Muscle of leg (tissue), 11 donors: ENCODE results near the gene WDR59. TPM values are rescaled to one million over a fixed set of nuclear protein-coding genes. Genes with fewer than 3 reads are reported as not detected.
"Not testable (repeated sequence)": the region's sequence is repeated elsewhere in the genome, so short reads cannot be mapped to it uniquely, and the experiment has no call there.

Source experiments
- DNase-seq: peaks from one replicate; pipeline ENCODE4 v3.0.0; 2013
- H3K27ac ChIP-seq: one replicate; pipeline ENCODE4 v1.5.1; 2013; ENCODE audit warnings: mild to moderate bottlenecking, low read length, control low read depth
- H3K27me3 ChIP-seq: one replicate; pipeline ENCODE4 v1.6.1; 2013; ENCODE audit warnings: low read length; ENCODE audit not compliant: control insufficient read depth, insufficient read depth
- H3K36me3 ChIP-seq: one replicate; pipeline ENCODE4 v1.6.1; 2013; ENCODE audit warnings: low read length; ENCODE audit not compliant: control insufficient read depth, insufficient read depth
- H3K4me1 ChIP-seq: one replicate; pipeline ENCODE4 v1.6.1; 2013; ENCODE audit warnings: low read length; ENCODE audit not compliant: control insufficient read depth, insufficient read depth
- H3K4me3 ChIP-seq: one replicate; pipeline ENCODE4 v1.5.1; 2013; ENCODE audit warnings: low read length, control low read depth
- H3K9me3 ChIP-seq: replicated peaks from 2 replicates; pipeline ENCODE4 v1.6.1; 2013; ENCODE audit warnings: low read depth, low read length; ENCODE audit not compliant: control insufficient read depth
- WGBS: methylation state at CpG from one replicate; pipeline ENCODE4 v1.1.5; 2013; ENCODE audit warnings: missing lambda C conversion rate; ENCODE audit not compliant: insufficient coverage; 5-methylcytosine and 5-hydroxymethylcytosine counted together
- polyA plus RNA-seq, 8 donors: library from polyadenylated mRNA; unstranded; fragments of 120-200 nt; gene quantifications; one replicate each; pipeline versions ENCODE4 v1.2.1 to v1.2.3, GENCODE V29; 2013; ENCODE audit warnings: inconsistent platforms in 1 of 8, low replicate concordance in 1 of 8; ENCODE audit not compliant: insufficient read length in 8 of 8, insufficient read depth in 1 of 8
- total RNA-seq: library from RNA; stranded (reverse); fragments of 120-200 nt; gene quantifications from one replicate; pipeline ENCODE4 v1.2.4, GENCODE V29; 2013

WDR59 gene
- total and polyA plus RNA-seq, 9 donors: 22.3 to 61.7 (median 43.0) TPM

DNA sequence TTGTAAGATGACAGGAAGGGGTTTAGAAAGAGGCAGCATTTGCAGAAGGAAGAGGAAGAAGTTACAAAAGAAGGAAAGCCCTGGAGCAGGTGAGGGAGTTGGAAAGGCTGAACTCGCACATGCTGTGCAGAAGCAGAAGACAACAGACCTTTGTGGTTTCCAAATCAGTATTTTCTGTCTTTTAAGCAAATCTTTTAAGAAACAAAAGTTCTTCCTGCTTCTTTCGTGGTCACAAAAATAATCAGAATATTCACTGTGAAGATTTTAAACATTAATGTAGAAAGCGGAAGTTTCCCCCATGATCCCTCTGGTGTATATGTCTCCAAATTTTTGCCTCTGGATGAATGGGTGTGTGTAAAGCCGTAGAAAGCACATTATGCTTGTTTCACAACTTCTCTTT is 39.7 kb upstream of the WDR59 start:
- peak; percentile 45 for DNase-seq
- Histone ChIP-seq H3K4me1 (peaks cover 2% of the 10 kb centered on the region), H3K36me3 (no peaks in the 10 kb centered on the region), H3K27me3 (no peaks in the 10 kb centered on the region), H3K27ac (no peak overlapping the region), H3K4me3 (no peak overlapping the region), H3K9me3 (peaks cover 10% of the 10 kb centered on the region)
- no CpG with 5 or more reads among the region's 4 CpGs for WGBS

DNA sequence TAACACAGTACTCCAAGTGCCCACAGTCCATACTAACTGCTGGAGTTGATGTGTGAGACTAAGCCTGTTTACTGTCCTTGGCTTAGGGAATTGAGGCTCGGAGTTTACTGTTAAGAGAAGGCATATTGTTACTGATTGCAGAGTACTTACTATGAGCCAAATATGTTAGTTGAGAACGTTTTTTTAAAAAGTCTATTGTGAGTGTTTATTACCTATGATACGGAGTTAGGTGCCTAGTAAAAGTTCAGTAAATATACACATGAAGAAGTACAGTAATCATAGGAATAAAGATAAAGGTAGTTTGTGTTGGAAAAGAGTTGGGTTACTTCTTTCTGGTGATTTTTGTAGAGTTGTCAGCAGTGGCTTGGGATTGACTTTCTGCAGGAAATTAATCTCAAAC is 39.3 kb upstream of the WDR59 start:
- H3K36me3 ChIP-seq: no peaks in the 10 kb centered on the region
- H3K4me3 ChIP-seq: no peak overlapping the region
- no peaks in the 10 kb centered on the region for H3K27me3 ChIP-seq
- WGBS: no CpG with 5 or more reads among the region's 3 CpGs
- H3K27ac ChIP-seq: no peak overlapping the region
- peaks cover 2% of the 10 kb centered on the region for H3K4me1 ChIP-seq
- H3K9me3 ChIP-seq: peaks cover 10% of the 10 kb centered on the region
- no peak for DNase-seq

DNA sequence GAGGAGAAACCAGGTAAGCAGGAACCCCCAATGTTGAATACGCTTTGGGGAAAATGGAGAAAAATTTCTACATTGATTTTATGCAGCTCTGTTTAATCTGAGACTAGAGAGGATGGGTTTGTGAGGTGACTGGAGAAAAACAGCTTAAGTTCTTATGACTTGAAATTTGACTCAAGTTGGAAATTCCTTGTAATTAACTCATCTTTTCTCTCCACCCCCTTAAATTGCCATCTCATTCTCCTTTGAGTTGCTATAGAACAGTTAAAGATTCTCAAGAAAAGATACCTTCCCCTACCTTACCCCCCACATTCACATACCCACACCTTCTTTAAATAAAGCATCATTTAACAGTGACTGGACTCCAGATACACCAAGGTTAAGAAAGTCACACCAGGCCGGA is 38.1 kb upstream of the WDR59 start:
- H3K4me1 ChIP-seq: peaks cover 2% of the 10 kb centered on the region
- no peak for DNase-seq
- no peak overlapping the region for H3K27ac ChIP-seq
- no peaks in the 10 kb centered on the region for H3K36me3 ChIP-seq
- H3K4me3 ChIP-seq: no peak overlapping the region
- H3K27me3 ChIP-seq: no peaks in the 10 kb centered on the region
- WGBS: 100% methylated on average over 2 of the region's 2 CpGs
- peaks cover 10% of the 10 kb centered on the region for H3K9me3 ChIP-seq

DNA sequence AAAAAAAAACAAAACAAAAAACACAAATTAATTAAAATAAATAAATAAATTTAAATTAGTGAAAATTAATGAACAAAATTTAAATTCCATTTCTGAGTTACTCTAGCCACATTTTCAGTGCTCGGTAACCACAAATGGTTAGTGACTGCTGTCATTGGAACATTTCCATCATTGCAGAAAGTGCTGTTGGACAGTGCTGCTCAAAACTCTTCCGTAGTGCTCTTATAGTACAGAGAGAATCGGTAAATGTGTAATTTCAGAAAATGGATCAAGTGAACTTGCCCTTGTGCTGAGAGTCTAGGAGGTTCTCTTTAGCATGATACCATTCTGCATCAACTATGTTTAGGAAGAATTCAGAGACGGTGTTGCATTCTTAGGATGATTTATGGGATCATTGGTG is 37.6 kb upstream of the WDR59 start:
- peaks cover 10% of the 10 kb centered on the region for H3K9me3 ChIP-seq
- peaks cover 5% of the 10 kb centered on the region for H3K4me1 ChIP-seq
- no CpG with 5 or more reads among the region's 4 CpGs for WGBS

DNA sequence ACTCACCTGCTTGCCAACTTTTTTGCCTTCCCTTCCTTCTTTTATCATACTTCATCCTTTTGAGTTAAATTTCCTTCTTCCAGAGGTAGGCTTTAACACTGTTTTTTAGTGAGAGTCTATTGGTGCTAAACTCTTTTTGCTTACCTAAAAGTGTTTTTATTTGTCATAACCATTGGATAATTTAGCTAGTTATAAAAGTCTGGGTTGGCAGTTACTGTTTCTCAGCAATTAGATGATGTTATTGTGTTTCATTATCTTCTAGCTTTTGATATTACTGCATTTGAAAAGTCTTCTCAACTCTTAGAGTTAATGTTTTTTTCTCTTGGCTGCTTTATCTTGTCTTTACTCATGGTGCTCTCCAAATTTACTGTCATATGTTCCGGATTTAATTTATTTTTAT is 36.5 kb upstream of the WDR59 start:
- Histone ChIP-seq H3K4me1 (peaks cover 6% of the 10 kb centered on the region), H3K36me3 (no peaks in the 10 kb centered on the region)
- WGBS: no CpG with 5 or more reads among the region's 1 CpG

More for the DNA sequence above, 37.6 kb upstream of the WDR59 start:
- Histone ChIP-seq H3K27me3 (no peaks in the 10 kb centered on the region), H3K27ac (no peak overlapping the region), H3K36me3 (no peaks in the 10 kb centered on the region), H3K4me3 (no peak overlapping the region)
- no peak for DNase-seq

DNA sequence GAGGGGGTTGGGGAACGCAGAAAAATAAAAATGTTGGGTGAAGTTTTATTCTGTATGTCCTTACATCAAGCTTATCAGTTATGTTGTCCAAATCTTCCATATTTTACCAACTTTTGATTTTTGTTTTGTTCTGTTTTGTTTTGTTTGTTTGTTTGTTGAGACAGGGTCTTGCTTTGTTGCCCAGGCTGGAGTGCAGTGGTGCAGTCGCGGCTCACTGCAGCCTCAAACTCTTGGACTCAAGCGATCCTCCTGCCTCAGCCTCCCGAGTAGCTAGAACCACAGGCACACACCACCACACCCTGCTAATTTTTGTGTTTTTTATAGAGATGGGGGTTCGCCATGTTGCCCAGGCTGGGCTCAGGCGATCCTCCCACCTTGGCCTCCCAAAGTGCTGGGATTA is 34.7 kb upstream of the WDR59 start:
- 100% methylated on average over 2 of the region's 7 CpGs for WGBS

More for the DNA sequence above, 36.5 kb upstream of the WDR59 start:
- no peak overlapping the region for H3K4me3 ChIP-seq
- H3K27me3 ChIP-seq: no peaks in the 10 kb centered on the region
- no peak for DNase-seq
- peaks cover 10% of the 10 kb centered on the region for H3K9me3 ChIP-seq
- no peak overlapping the region for H3K27ac ChIP-seq

DNA sequence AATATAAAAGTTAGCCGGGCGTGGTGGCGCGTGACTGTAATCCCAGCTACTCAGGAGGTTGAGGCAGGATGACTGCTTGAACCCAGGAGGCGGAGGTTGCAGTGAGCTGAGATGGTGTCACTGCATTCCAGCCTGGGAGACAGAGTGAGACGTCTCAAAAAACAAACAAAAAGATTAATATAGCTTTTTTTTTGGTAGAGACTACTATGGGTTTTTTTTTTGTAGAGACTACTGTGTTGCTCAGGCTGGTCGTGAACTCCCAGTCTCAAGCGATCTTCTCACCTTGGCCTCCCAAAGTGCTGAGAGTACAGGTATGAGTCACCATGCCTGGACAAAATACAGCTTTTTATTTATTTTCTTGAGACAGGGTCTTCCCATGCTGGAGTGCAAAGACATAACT is 34.1 kb upstream of the WDR59 start:
- H3K9me3 ChIP-seq: peaks cover 10% of the 10 kb centered on the region
- H3K36me3 ChIP-seq: no peaks in the 10 kb centered on the region
- H3K27me3 ChIP-seq: no peaks in the 10 kb centered on the region
- 87% methylated on average over 6 of the region's 8 CpGs for WGBS
- H3K4me1 ChIP-seq: peaks cover 4% of the 10 kb centered on the region
- H3K4me3 ChIP-seq: no peak overlapping the region
- no peak for DNase-seq
- H3K27ac ChIP-seq: no peak overlapping the region

More for the DNA sequence above, 34.7 kb upstream of the WDR59 start:
- Histone ChIP-seq H3K9me3 (peaks cover 10% of the 10 kb centered on the region), H3K27ac (no peak overlapping the region), H3K27me3 (no peaks in the 10 kb centered on the region), H3K4me1 (peaks cover 4% of the 10 kb centered on the region), H3K4me3 (no peak overlapping the region), H3K36me3 (no peaks in the 10 kb centered on the region)
- DNase-seq: no peak

DNA sequence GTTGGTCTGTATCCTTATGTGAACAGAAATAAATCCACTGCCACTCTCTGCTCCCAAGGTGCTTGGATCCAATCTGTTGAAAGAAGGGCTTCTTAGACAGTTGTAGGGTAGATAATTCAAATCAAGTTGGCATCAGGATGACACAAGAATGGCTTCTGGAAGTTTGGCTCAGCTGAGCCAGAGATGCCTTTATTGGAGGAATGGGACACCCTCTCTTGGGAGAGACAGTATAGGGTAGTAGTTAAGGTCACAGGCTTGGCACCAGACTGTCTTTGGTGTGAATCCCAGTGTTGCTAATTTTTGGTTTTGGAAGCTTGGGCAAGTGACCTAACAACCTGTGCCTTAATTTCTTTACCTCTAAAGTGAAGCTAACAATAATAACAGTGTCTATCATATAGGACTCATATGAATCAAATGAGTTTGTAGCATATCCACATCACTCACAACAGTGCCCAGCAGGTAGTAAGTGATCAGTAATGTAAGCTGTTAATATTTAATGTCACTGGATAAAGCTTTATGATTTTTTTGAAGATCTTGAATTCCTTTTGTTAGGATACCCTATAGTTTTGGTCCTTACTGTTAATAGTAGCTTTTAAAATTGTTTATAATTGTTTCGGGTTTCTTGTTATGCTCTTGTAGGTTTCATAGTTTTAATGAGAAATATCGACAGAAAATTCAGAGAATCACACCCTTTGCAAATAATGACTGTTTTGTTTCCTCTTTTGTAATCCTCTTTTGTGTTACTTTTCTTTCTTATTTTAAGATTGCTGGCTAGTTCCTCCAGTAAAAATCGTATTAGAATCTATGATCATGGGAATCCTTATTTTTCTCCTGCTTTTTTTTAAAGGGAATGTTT is 33.0 kb upstream of the WDR59 start:
- H3K4me1 ChIP-seq: peaks cover 4% of the 10 kb centered on the region
- no peak overlapping the region for H3K4me3 ChIP-seq
- WGBS: no CpG with 5 or more reads among the region's 3 CpGs
- H3K27me3 ChIP-seq: no peaks in the 10 kb centered on the region
- H3K9me3 ChIP-seq: peaks cover 10% of the 10 kb centered on the region
- H3K36me3 ChIP-seq: no peaks in the 10 kb centered on the region
- no peak for DNase-seq
- no peak overlapping the region for H3K27ac ChIP-seq

DNA sequence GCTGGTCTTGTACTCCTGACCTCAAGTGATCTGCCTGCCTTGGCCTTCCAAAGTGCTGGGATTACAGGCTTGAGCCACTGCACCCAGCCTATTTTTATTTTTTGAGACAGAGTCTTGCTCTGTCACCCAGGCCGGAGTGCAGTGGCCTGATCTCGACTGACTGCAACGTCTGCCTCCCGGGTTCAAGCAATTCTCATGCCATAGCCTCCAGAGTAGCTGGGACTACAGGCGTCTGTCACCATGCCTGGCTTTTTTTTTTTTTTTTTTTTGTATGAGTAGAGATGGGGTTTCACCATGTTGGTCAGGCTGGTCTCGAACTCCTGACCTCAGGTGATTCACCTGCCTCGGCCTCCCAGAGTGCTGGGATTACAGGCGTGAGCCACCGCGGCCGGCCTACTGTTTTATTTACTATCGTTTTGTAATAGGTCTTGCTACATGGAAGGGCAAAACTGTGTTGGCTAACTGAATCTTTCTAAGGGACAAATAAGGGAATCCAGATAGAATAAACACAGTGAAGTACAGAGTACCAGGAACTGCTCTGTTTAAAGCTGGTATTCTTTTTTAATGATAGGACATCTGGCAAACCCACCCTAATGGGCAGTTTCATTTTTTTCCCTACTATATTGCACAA is 31.6 kb upstream of the WDR59 start:
- H3K9me3 ChIP-seq, H3K27me3 ChIP-seq, H3K36me3 ChIP-seq, H3K27ac ChIP-seq, H3K4me3 ChIP-seq, DNase-seq: not testable (repeated sequence)
- H3K4me1 ChIP-seq: peaks cover 12% of the 10 kb centered on the region
- WGBS: 100% methylated on average over 1 of the region's 12 CpGs

DNA sequence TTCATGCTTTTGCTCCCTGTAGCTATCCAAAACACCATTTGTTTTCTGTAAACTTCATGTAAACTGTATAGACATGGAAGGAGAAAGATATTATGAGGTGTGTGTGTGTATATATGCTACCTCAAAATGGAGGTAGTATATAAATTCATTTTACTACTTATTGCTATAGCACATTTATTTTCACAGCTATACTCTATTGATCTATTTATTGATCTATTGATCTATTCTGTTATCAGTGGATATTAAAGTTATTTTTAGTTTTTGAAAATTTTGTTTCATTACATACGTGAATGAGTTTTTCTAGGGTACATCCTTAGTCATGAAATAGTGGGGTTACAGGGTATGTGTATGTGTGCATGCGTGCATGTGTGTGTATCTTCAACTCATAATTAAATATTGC is 29.4 kb upstream of the WDR59 start:
- H3K27me3 ChIP-seq: no peaks in the 10 kb centered on the region
- H3K4me1 ChIP-seq: peaks cover 15% of the 10 kb centered on the region
- H3K27ac ChIP-seq: no peak overlapping the region
- no peak for DNase-seq
- no peaks in the 10 kb centered on the region for H3K9me3 ChIP-seq
- WGBS: no CpG with 5 or more reads among the region's 2 CpGs
- no peak overlapping the region for H3K4me3 ChIP-seq
- no peaks in the 10 kb centered on the region for H3K36me3 ChIP-seq
